Tibial artery (tissue), 4 donors: ENCODE measurements around the gene ITGAE.

ENCODE experiments used
- DNase-seq, 2 donors: peaks; one replicate each; pipeline ENCODE4 v3.0.0-alpha.2; 2019
- H3K27ac ChIP-seq, 2 donors: fragments of 200-600 bp; sonication (generic) in 1 of 2; 1 replicate in 1 of 2; 2 replicates in 1 of 2; pipeline ENCODE4 v1.5.1; 2018 to 2019; ENCODE audit warnings: mild to moderate bottlenecking in 1 of 2
- H3K27me3 ChIP-seq, 2 donors: fragments of 200-600 bp; sonication (generic) in 1 of 2; one replicate each; pipeline versions ENCODE4 v1.5.1 to v1.6.0; 2016 to 2019
- H3K36me3 ChIP-seq, 3 donors: fragments of 200-600 bp; sonication (generic) in 2 of 3; one replicate each; pipeline ENCODE4 v1.5.1; 2016 to 2019; ENCODE audit warnings: mild to moderate bottlenecking in 2 of 3
- H3K4me1 ChIP-seq, 4 donors: fragments of 200-600 bp; sonication (generic) in 2 of 4; 1 replicate in 3 of 4; 2 replicates in 1 of 4; pipeline ENCODE4 v1.5.1; 2016 to 2019
- H3K4me3 ChIP-seq, 2 donors: fragments of 200-600 bp; sonication (generic) in 1 of 2; 1 replicate in 1 of 2; 2 replicates in 1 of 2; pipeline ENCODE4 v1.5.1; 2018 to 2019; ENCODE audit warnings: mild to moderate bottlenecking in 2 of 2
- H3K9me3 ChIP-seq, 3 donors: fragments of 200-600 bp; sonication (generic) in 1 of 3; one replicate each; pipeline ENCODE4 v1.5.1; 2016 to 2019
- intact Hi-C: fragments of 100-400 bp; cut with DNase I; formaldehyde crosslinking; loops from one replicate; pipeline ENCODE4 v1.15.0; 2023; ENCODE audit warnings: low total_unique reads
- TF ChIP-seq, protein P1 (sequence below), 2 experiments: fragments of 200-600 bp in 1 of 2; fragments of 450-650 bp in 1 of 2; IDR thresholded peaks; one replicate each; pipeline ENCODE4 v1.5.1; 2017 to 2019; ENCODE audit warnings: antibody characterized with exemption in 2 of 2, mild to moderate bottlenecking in 1 of 2, moderate library complexity in 1 of 2

Gene ITGAE

DNA sequence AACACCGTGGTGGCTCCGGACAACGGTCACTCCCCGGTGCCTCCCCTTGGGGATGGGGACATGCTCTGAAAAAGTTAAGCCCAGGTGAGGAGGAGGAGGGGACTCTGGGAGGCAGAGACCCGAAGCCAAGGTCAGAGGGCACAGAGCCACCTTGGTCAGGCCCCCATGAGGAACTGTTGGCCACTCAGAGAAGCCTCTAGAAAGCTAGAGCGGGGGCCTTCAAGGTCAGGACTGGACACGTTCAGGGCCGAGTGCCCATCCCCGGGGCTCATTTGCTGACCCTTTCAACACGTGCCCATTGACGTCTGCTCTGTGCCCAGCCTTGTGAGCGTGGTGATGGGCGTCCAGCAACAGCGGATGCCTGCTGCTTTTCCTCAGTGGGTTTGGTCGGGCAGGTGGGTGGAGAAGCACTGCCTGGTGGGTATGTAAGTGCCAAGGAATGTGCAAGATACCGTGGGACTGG is 39.0 kb downstream of the ITGAE start:
- H3K27me3 ChIP-seq: peaks cover 0 to 19% of the 10 kb centered on the region in 2 donors
- no peak overlapping the region for H3K27ac ChIP-seq
- TF ChIP-seq, protein P1, sequence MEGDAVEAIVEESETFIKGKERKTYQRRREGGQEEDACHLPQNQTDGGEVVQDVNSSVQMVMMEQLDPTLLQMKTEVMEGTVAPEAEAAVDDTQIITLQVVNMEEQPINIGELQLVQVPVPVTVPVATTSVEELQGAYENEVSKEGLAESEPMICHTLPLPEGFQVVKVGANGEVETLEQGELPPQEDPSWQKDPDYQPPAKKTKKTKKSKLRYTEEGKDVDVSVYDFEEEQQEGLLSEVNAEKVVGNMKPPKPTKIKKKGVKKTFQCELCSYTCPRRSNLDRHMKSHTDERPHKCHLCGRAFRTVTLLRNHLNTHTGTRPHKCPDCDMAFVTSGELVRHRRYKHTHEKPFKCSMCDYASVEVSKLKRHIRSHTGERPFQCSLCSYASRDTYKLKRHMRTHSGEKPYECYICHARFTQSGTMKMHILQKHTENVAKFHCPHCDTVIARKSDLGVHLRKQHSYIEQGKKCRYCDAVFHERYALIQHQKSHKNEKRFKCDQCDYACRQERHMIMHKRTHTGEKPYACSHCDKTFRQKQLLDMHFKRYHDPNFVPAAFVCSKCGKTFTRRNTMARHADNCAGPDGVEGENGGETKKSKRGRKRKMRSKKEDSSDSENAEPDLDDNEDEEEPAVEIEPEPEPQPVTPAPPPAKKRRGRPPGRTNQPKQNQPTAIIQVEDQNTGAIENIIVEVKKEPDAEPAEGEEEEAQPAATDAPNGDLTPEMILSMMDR (IDR thresholded peaks at IDR 0.05): no peak
- no peaks in the 10 kb centered on the region for H3K4me1 ChIP-seq
- H3K36me3 ChIP-seq: no peaks in the 10 kb centered on the region
- intact Hi-C loops: no loop called here
- no peak overlapping the region for H3K4me3 ChIP-seq
- no peak for DNase-seq
- H3K9me3 ChIP-seq: peaks cover 0 to 9% (median 9%) of the 10 kb centered on the region in 3 donors

DNA sequence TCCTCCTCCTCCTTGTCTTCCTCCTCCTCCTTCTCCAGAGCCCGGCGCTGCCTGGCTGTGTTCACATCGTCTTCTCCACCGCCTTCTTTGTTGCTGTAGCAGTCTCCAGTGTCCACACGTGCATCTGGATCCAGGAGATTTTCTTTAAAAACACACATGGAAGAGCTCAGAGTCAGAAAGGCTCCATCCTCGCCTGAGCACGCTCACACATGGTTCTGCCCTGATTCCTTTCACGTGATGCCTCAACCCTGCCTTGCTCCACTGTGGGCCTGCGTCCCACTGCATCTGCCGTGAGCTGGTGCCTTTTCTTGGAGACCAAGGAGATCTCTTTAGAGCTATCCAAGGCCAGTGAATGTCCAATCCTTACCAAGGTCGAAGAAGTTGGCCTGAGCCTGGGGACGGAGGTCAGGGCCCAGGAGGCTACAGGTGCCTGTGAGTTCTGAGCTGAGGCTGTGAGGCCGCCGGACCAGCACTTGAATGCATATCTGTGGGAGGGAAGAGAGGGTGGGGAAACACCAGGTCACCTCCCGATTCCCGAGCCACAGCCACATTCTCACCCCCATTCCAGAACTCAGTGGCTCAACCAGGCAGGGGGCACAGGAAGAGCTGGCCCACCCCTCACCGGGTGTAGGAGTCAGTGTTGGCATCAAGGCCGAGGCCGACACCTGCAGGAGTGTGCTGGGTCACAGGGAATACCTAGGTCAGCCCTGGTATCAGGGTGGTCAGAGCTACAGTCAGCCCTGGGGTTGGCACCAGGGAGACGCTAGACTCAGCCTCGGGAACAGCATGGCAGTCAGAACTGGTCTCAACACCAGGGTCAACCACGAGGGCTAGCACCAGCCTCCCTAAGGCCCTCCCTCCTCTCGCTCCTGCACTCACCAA is 39.7 kb downstream of the ITGAE start:
- Histone ChIP-seq H3K27ac (no peak overlapping the region), H3K9me3 (peaks cover 0 to 9% (median 9%) of the 10 kb centered on the region in 3 donors), H3K27me3 (peaks cover 0 to 24% of the 10 kb centered on the region in 2 donors), H3K4me1 (no peaks in the 10 kb centered on the region), H3K4me3 (no peak overlapping the region), H3K36me3 (no peaks in the 10 kb centered on the region)
- intact Hi-C loops: no loop called here
- no peak for DNase-seq
- TF ChIP-seq, protein P1 (IDR thresholded peaks at IDR 0.05): no peak

DNA sequence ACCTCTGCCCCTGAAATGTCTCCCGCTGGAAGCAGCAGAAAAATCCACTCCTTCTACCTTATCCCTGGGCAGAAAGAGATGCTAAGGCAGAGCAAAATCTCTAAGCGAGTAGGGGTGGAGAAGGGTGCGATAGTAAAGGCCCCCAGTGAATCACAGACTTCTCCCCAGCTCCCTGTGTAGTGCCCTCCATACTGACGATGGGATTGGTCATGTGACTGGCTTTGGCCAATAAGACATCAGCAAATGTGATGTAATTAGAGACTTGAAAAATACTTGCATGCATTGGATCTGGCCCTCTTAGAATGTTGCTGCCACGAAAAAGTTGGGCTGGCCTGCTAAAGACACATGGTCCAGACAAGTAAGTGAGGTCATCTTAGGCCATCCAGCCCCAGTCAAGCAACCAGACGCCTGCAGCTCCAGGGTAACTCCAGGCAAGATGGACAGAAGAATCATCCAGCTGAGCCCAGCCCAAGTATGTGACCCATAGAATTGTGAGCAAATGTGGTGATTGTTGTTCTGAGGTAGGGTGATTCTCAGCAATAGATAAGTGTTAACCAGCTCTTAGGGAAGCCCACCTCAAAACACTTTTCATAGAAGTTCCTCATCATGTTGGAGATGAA is 41.3 kb downstream of the ITGAE start:
- H3K4me3 ChIP-seq: no peak overlapping the region
- peaks cover 0 to 5% (median 2%) of the 10 kb centered on the region in 4 donors for H3K4me1 ChIP-seq
- intact Hi-C loops: no loop called here
- TF ChIP-seq, protein P1 (IDR thresholded peaks at IDR 0.05): no peak
- no peak overlapping the region for H3K27ac ChIP-seq
- no peak for DNase-seq
- H3K27me3 ChIP-seq: peaks cover 0 to 36% of the 10 kb centered on the region in 2 donors
- no peaks in the 10 kb centered on the region for H3K36me3 ChIP-seq
- H3K9me3 ChIP-seq: peaks cover 0 to 9% (median 9%) of the 10 kb centered on the region in 3 donors

DNA sequence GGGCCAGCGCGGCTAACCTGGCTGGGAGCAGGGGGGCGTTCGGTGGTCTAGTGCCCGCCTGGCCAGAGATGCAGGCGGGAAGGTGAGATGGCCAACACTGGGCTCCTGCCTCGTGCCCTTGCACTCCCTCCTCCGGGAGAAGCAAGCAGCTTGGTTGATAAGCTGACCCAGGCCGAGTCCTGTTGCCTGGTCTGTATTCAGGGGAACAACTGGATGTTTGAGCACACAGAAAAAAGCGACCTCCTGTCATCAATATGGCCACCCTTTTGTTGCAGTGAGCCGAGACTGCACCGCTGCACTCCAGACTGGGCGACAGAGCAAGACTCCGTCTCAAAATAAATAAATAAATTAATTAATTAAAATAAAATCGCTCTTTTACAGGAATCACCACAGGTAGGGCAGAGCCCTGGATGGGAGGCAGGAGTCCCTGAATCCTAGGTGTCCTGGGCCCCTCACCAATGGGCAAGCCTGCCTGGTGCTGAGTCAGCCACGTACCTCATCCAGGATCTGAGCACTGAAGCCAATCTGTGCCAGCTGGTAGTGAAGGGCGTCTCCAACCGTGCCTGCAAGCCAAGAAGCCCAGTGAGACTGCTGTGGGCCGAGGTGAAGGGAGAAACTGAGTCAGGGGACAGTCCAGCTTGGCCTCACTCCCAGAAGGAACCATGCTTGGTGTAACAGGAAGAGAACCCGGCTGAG is 45.5 kb downstream of the ITGAE start:
- Histone ChIP-seq H3K4me3 (no peak overlapping the region), H3K9me3 (peaks cover 0 to 9% (median 9%) of the 10 kb centered on the region in 3 donors), H3K36me3 (no peaks in the 10 kb centered on the region), H3K4me1 (peaks cover 0 to 11% (median 4%) of the 10 kb centered on the region in 4 donors), H3K27me3 (peaks cover 0 to 53% of the 10 kb centered on the region in 2 donors), H3K27ac (no peak overlapping the region)
- TF ChIP-seq, protein P1 (IDR thresholded peaks at IDR 0.05): no peak
- DNase-seq: no peak
- intact Hi-C loops: no loop called here

DNA sequence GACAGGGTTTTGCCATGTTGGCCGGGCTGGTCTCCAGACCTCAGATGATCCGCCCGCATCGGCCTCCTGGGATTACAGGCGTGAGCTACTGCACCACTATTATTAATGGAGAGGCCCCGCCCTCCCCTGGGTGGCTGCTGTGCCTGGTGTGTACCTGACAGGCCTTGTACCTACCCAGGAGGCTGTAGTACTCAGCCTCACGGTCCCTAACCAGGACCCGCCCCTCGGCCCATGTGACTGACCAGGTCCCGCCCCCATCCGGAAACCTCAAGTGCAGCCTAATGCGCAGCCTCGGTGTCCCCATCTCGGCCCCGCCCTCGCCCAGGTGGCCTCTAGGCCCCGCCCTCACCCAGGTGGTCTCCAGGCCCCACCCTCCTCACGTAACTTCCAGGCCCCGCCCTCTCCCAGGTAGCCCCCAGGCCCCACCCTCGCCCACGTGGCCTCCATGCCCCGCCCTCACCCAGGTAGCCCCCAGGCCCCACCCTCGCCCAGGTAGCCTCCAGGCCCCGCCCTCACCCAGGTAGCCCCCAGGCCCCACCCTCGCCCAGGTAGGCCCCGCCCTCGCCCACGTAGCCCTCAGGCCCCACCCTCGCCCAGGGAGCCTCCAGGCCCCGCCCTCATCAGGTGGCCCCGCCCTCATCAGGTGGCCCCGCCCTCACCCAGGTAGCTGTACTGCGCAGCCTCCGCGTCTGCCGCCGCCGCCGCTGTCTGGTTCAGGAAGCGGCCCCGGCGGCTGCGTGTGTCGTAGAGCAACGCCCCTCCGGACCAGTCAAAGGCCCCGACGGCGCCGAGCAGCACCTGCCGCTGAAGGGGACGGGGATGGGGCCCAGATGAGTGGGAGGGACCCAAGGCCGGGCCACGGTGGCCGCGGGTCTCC is 46.3 kb downstream of the ITGAE start:
- no peak overlapping the region for H3K27ac ChIP-seq

More for the DNA sequence above, 46.3 kb downstream of the ITGAE start:
- no peak for DNase-seq
- no peaks in the 10 kb centered on the region for H3K36me3 ChIP-seq
- intact Hi-C loops: no loop called here
- TF ChIP-seq, protein P1 (IDR thresholded peaks at IDR 0.05): no peak
- H3K4me1 ChIP-seq: peaks cover 0 to 11% (median 4%) of the 10 kb centered on the region in 4 donors
- H3K9me3 ChIP-seq: peaks cover 0 to 4% (median 3%) of the 10 kb centered on the region in 3 donors
- H3K4me3 ChIP-seq: no peak overlapping the region
- H3K27me3 ChIP-seq: peaks cover 0 to 59% of the 10 kb centered on the region in 2 donors
